ENCODE results near the gene RASAL3.

GRCh38 chr19:15453091-15453578 is 11.2 kb downstream of the RASAL3 start:
- TF ChIP-seq POLR2AphosphoS5 (IDR thresholded peaks at IDR 0.05; ENCODE audit: low read depth, low read length) (no peak), POLR2A (IDR thresholded peaks at IDR 0.05; ENCODE audit: low read depth, low read length) (no peak), TAF1 (IDR thresholded peaks at IDR 0.05; ENCODE audit: low read depth, low read length) (no peak), SPI1 (IDR thresholded peaks at IDR 0.05; ENCODE audit: low read depth, low read length) (no peak), POU2F2 (IDR thresholded peaks at IDR 0.05; ENCODE audit: low read depth, low read length) (no peak), PAX5 (IDR thresholded peaks at IDR 0.05; ENCODE audit: insufficient read depth, low read length, severe bottlenecking) (no peak)
